GM04504 (cell line): ENCODE data around the gene SBK3.
A peak's percentile ranks its signal among the peaks of the same experiment; 100 is the strongest.
"Not testable (repeated sequence)": the region's sequence is repeated elsewhere in the genome, so short reads cannot be mapped to it uniquely, and the experiment has no call there.

Experiments
- DNase-seq: peaks from one replicate; pipeline ENCODE4 v3.0.0-alpha.2; 2012; ENCODE audit warnings: low read depth

The SBK3 gene

DNA sequence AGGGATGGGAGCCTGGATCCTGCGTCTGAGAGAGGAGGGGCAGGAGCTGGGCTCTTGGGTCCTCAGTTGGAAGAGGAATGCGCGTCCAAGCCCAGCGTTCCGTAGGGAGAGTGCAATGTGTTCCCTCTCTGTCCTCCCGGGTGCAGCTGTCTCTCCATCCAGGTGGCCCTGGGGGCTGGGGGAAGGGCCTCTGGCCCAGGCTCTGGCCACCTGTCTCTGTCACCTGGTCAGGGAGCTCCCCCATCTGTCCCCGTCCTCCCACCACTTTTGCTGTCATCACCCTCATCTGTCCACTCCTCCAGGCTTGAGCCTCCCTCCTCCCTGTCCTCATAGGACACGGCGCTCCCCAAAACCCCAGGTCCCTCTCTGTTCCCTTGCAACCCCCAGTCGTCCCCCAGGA lies 4.7 kb downstream of the SBK3 start:
- no peak for DNase-seq

DNA sequence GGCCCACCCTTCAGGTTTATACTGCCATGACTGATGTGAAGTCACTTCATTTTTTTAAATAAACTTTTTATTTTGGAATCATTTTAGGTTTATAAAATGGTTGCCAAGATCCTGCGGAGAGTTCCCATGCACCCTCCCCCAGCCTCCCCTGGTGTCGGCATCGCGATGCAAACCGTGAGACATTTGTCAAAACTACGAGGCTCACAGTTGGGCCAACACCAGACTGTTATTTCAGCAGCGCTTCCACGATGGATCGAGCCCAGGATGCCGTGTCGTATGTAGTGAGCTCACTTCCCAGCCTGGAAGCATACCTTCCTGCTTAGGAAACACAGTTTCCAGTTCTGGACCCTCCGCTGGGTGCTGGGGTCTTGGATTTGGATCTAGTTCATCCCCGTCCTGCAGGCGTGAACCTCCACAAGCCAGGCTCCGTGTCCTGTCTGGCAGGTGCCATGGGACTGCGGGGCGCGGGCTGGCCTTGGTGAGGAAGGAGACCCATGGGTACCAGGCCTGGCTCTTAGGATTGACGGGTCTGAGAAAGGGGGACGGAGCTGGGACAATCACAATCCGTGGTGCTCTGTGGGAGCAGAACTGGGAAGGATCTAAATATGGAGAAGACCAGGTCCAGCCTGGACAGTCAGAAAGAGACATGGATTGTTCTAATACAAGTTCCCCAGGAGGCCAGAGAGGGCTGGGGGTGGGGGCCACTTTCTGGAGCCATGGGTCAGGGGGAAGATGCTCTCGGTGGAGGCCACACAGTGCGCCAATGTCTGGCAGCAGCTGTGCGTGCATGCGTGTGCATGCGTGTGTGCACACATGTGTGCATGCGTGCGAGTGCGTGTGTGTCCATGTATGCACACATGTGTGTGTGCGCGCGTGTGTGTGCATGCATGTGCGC lies 6.0 kb downstream of the SBK3 start:
- DNase-seq = no peak

DNA sequence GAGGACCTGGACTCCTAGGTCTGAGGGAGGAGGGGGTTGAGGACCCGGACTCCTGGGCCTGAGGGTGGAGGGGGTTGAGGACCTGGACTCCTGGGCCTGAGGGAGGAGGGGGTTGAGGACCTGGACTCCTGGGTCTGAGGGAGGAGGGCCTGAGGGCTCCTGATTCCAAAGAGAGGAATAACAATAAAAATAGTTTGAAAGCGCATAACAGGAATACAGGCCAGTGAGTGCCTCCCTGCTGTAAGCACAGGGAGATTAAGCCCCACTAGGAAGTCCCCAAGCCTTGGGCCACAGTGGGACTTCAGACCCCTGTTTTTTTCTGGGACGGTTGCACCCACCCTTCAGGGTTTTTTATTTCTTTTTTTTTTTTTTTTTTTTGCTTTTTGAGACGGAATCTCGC lies 7.2 kb downstream of the SBK3 start:
- no peak for DNase-seq

DNA sequence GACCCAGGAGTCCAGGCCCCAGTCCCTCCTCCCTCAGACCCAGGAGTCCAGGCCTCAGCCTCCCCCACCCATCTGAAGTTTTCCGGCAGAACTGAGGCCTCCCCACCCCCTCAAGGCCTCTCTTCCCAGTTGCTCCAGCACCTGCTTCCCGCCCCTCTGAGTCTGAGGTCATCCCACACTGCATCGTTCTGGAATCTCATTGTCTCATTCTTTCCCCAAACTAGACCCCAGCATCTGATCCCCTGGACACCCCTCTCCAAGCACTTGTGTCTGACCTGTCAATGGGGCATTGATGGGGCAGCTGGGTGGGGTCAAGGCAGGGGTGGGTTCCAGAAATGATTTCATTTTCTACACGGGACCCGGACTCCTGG lies 7.6 kb downstream of the SBK3 start:
- DNase-seq = no peak

DNA sequence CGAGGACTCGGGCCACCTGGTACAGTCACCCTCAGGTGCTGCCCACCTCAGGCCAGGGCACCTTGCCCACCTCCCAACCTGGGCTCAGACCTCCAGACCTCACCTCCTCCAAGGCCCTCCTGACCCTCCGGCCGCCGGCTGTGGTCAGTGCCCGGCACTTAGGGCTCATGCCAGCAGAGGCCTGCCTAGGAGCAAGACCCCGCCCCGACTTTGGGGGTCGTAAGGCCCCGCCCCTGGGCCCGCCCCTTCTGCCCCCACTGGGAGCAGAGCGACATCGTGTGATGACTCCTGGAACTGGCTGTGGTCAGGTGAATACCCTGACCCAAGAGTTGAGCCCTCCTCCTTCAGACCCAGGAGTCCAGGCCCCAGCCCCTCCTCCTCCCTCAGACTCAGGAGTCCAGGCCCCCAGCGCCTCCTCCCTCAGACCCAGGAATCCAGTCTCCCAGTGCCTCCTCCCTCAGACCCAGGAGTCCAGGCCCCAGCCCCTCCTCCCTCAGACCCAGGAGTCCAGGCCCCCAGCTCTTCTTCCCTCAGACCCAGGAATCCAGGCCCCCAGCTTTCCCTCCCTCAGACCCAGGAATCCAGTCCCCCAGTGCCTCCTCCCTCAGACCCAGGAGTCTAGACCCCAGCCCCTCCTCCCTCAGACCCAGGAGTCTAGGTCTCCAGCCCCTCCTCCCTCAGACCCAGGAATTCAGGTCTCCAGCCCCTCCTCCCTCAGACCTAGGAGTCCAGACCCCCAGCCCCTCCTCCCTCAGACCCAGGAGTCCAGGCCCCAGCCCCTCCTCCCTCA lies 8.2 kb downstream of the SBK3 start, which contains the start of gene SBK2:
Gene SBK2, minus strand, starts transcription at position 183 of the 790 bp plus-strand sequence. CDS start 839 bp downstream, outside the sequence.
- DNase-seq = no peak

DNA sequence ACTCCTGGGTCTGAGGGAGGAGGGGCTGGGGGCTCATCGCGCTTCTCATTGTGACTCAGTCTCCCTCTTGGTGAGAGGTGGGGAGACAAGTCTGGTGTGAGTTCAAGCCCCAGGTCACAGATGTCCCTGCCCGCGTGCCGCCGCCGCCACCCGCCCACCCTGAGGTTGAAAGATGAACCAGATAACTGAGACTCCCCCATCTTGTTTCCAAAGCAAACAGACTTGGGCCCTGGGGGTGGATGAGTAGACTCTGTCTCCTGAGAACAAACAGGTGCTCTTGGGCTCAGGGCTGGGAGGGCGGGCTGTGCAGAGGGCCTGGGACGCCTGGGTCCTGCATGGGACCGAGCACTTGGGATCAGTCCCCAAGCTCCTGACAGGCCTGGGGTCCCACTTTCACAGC lies 9.0 kb downstream of the SBK3 start:
- no peak for DNase-seq

DNA sequence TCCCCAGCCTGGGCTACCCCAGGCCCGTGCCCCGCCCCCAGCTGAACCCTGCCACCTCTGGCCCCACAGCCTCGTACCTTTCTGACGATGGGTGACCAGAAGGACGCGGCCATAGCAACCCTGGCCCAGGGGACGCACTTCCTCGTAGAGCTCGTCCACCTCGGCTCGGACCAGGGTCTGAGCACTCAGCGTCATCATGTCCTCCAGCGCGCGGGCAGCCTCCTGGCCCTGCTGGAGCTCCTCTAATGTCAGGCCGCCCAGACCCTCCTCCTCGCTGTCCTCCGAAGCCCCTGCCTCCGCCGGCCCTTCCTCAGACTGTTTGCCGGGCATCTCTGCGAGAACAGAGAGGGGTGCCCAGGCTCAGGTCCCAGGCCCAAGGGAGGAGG lies 9.4 kb downstream of the SBK3 start:
- no peak for DNase-seq

DNA sequence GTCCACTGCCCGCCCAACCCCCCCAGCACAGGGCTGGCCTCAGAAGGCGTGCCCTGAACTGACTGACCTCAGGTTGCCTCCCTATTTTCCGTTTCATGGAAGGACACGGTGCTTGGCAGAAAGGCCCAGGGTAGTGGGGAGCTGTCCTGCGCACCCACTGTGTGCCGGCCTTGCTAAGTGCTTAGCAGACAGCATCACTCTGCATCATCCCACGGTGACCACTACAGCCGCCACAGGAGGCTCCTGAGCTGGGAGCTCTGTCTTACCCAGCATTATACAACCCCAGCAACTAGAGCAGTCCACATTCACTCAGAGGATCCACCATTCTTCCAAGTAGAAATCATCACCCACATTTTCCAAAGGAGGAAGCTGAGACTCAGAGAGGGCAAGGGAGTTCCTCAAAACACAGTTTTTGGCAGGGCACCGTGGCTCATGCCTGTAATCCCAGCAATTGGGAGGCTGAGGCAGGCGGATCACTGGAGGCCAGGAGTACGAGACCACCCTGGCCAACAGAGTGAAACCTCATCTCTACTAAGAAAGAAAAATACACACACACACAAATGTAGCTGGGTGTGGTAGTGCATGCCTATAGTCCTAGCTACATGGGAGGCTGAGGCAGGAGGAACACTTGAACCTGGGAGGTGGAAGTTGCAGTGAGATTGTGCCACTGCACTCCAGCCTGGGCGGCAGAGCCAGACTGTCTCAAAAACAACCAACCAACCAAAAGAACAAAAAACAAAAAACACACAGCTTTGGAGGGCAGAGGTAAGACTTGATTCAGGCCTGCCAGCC lies 10.0 kb downstream of the SBK3 start:
- no peak for DNase-seq

DNA sequence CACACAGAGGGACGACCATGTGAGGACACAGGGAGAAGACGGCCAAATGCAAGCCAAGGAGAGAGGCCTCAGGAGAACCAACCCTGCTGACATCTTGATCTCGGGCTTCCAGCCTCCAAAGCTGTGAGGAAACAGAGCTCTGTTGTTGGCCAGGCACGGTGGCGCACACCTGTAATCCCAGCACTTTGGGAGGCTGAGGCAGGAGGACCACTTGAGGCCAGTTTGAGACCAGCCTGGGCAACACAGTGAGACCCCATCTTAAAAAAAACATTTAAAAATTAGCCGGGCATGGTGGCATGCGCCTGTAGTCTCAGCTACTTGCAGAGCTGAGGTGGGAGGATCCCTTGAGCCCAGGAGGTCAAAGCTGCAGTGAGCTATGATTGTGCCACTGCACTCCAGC lies 11.1 kb downstream of the SBK3 start:
- not testable (repeated sequence) for DNase-seq

DNA sequence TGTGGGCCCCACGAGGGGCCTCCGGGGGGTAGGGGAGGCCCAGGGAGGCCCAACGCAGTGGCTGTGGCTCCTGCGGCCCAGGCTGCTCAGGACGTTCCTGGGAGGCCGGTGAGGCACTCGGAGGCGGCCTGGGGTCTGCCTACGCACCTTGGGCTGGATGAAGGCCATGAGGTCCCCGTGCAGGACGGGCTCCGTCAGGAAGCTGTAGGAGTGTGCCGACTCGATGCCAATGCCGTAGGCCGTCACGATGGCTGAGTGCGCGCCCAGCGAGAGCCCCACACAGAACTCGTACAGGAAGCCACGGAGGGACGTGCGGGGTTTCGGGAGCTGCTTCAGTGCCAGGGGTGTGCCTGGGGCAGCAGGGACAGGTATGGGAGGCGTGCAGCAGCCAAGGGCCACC lies 14.3 kb downstream of the SBK3 start:
- no peak for DNase-seq

DNA sequence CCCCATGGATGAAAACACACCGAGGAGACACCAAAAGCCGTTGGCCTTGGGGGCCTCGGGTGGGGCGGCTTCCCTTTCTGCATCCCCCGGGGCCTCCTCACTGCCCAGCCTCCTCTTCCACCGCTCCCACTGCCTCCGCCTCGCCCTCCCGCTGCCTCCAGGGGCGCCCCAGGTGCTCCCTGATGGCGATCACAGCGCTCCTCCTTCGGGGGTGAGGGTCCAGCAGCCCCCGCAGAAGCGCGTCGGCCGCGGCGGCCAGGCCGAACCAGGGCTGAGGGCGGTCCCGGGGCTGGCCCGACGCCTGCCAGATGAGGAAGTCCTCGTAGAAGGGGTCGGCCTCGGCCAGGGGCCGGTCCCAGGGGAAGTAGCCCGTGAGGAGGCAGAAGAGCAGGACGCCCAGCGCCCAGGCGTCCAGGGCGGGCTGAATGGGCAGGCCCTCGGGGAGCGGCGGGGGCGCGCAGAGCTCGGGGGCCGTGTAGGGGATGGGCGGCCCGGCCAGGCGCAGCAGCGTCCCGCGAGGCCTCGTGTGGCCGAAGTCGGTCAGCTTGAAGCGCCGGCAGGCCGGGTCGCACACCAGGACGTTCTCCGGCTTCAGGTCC lies 15.6 kb downstream of the SBK3 start:
- no peak for DNase-seq

DNA sequence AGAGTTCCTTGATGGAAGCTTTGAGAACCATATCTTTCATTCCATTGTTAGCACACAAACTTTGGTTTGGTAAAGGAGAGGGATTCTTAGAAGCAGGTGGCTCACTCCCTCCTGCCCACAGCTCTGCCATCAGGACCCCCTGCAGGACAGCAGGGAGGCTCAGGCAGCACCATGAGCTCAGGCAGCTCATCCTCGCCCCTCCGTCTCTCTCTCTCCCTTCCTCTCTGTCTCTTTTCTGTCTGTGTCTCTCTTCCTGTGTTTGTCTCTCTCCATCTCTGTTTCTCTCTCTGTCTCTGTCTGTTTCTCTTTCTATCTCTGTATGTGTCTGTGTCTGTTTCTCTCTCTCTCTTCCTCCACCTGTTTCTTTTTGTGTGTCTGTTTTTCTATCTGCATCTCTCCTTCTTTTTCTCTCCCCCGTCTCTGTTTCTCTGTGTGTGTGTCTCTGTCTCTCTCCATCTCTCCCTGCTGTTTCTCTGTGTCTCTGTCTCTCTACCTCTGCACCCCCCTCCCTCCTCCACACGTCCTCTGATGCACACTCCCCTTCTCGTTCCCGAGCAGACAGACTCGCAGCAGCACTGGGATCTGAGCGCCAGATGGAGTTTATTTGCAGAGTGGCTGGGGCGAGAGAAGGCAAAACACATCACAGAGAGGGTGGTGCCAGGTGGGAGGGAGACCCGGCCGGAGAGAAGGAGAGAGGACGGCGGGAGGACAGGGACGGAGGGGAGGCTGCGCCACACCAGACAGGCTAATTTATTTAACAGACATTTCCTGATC lies 17.1 kb downstream of the SBK3 start:
- no peak for DNase-seq

DNA sequence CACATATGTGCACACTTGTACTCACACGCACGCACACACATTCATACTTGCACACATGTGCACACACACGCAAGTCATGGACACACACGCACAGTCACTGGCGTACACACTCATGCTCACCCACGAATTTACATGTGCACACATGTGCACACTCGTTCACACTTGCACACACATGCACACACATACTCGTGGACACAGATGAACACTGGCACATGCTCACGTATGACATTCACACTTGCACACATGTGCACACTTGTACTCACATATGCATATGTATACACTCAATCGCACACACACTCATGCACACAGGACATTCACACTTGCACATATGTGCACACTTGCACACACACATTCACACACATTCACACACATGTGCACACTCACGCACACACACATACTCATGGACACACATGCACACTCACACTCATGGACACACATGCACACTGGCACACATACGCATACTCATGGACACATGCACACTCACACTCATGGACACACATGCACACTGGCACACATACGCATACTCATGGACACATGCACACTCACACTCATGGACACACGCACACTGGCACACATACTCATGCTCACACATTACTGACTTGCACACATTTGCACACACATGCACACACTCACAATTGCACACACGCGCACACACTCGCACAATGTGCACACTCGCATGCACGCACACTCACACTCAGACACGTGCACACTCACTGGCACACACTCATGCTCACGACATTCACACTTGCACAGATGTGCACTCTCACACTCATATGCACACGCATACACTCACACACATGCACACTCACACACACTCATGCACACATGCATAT lies 17.9 kb downstream of the SBK3 start:
- no peak for DNase-seq

DNA sequence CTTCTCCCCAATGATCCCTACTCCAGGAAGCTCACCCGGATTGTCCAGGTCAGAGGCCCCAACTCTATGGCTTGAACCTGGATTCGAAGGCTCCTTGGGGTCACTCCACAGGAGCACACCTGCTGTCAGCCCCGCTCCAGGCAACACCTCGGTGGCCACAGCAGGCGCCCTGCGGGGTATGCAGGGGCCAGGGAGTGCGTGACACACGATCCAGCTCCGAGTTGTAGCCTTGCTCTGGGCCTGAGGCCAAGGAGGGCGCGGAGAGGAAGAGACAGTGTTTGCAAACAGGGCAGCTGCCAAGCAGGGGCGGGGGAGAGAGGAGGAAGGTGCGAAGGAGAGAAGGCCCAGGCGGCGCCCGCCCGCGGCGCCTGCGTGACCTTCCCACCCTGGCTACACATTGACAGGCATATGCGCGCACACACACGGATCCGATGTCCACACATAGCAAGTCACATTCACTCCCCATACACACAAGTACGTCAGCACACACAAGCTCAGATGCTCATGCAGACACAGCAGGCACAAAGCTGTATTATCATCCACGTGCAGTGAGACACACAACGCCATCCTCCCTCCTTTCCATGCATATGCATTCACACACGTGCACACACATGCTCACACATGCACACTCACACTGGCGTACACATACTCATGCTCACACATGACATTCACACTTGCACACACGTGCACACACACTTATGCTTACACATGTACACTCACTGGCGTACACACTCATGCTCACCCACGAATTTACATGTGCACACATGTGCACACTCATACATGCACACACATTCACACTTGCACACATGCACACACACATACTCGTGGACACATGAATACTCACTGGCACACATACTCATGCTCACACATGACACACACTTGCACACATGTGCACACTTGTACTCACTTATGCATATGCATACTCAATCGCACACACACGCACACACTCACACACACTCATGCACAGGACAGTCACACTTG lies 18.8 kb downstream of the SBK3 start:
- no peak for DNase-seq

DNA sequence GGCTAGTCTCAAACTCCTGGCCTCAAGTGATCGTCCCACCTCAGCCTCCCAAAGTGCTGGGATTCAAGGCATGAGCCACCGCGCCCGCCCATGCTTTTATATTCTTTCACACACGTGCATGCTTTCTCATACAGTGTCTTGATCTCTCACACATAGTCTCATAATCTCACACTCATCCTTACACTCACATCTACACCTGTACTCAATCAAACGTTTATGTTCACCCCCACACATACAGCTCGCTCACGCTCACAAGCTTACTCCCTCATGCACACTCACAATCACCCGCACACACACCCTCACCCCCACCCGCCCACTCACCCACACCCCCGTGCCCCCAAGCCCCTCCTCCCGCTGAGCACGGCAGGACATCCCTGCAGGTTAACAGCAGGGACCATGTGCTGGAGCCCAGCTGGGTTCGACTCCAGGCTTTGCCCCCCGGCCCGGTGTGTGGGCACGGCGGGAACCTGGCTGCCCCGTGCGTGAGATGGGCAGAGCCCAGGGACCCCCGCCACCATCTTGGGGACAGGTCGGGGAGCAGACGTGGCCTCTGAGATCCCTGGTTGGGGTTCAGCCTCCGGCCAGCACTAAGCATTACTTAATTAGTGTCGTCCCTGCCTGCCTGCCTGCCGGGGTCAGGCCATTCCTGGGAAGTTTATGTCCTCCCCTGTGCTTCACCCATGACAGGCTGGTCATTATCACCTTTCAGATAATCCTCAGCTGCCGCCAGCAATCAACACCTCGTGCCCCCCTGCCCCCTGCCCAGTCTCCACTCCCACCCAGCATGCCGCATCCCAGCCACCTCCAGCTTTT lies 19.8 kb downstream of the SBK3 start:
- DNase-seq = no peak

DNA sequence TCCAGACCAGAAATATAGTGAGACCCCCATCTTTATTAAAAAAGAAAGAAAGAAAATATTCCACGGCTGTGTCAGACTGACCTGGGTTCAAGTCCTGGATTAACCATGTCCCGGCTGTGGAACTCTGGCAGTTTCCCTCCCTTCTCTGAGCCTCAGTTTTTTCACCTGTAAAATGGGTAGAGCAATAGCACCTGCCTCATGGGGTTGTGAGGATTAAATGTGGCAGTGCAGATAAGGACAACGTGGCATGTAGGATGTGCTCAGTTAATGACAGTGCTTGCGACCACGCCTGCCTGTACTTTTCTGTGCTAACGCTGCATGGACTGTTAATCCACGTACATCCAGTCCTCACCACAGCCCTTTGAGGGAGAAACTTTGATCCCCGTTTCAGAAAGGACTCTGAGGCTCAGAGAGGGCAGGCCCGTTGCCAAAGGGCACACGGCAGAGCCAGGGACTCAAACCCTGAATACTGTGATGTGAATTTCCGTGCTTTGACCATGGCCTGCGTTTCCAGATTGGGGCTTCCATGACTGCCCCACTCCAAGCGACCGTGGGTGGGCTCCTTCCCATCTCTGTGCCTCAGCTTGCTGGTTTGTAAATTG lies 24.6 kb downstream of the SBK3 start:
- DNase-seq = no peak

DNA sequence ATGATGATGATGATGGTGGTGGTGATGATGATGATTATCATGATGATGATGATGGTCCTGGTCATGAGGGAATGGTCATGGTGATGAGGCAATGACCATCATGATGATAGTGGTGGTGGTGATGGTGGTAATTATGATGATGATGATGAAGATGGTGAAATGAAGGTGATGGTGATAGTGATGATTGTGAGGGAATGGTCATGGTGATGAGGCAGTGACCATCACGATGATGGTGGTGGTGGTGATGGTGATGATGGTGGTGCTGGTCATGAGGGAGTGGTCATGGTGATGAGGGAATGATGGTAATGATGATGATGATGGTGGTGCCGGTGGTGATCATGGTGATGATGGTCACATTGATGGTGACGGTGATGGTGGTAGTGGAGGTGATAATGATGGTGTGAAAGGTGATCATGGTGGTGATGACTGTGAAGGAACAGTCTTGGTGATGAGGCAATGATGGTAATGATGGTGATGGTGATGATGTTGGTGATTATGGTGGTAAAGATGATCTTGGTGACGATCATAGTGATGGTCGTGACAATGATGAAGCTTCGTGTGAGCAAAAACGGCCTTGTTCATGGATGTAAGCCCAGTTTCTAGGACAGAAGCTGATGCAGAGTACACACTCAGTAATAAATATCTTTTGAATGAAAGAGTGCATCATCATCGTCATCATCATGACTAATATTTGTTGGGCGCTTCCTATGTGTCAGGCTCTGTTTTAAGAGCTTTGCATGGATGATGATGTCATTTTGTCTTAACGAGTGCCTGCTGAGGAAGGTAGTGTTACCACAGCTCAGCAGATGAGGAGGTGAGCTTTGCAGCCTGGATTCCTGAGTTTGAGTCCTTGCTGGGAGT lies 25.7 kb downstream of the SBK3 start:
- DNase-seq = peak; percentile 66
